Right cardiac atrium (tissue), 5 donors: ENCODE data around the gene LCTL. TPM values are rescaled to one million over a fixed set of nuclear protein-coding genes. Genes with fewer than 3 reads are reported as not detected.
"Not testable (repeated sequence)": the region's sequence is repeated elsewhere in the genome, so short reads cannot be mapped to it uniquely, and the experiment has no call there.

Source experiments
- ATAC-seq, 2 donors: fragments of 200-7000 bp; cut with Tn5 transposase; one replicate each; pipeline versions ENCODE4 v1.8.0 to v1.9.1; 2020; ENCODE audit warnings: moderate library complexity in 2 of 2, mild to moderate bottlenecking in 1 of 2
- DNase-seq, 3 donors: peaks; one replicate each; pipeline ENCODE4 v3.0.0-alpha.2; 2020
- H3K27ac ChIP-seq: one replicate; pipeline ENCODE4 v1.5.1; 2013; ENCODE audit warnings: mild to moderate bottlenecking, low read length, control low read depth, moderate library complexity
- H3K27me3 ChIP-seq: one replicate; pipeline ENCODE4 v1.6.1; 2013; ENCODE audit not compliant: control insufficient read depth, insufficient read depth
- H3K4me1 ChIP-seq: one replicate; pipeline ENCODE4 v1.6.1; 2013; ENCODE audit warnings: low read length; ENCODE audit not compliant: control insufficient read depth, insufficient read depth
- H3K4me3 ChIP-seq: one replicate; pipeline ENCODE4 v1.5.1; 2013; ENCODE audit warnings: low read length, control low read depth
- H3K9me3 ChIP-seq: one replicate; pipeline ENCODE4 v1.6.1; 2013; ENCODE audit warnings: low read length; ENCODE audit not compliant: control insufficient read depth
- WGBS: extraction: QIAGEN DNeasy Blood & Tissue Kit; methylation state at CpG from one replicate; pipeline ENCODE4 v1.1.7; 2013; 5-methylcytosine and 5-hydroxymethylcytosine counted together
- intact Hi-C, 4 donors: fragments of 100-400 bp; cut with DNase I; formaldehyde crosslinking; loops; one replicate each; pipeline versions ENCODE4 v1.11.0 to v1.14.0; 2022 to 2023
- polyA plus RNA-seq: library from polyadenylated mRNA; stranded (reverse); fragments of 200-250 nt; gene quantifications from one replicate; pipeline ENCODE4 v1.2.3, GENCODE V29; 2013
- total RNA-seq, 4 donors: library from RNA; stranded (reverse); fragmentation: NEBNext Ultra II Directional; extraction: Animal tissue kit (Norgen Biotek cat#: 25700); gene quantifications; one replicate each; pipeline ENCODE4 v1.2.1, GENCODE V29; 2021
- donor health status: healthy with polysubstance abuse.
- donor health status: DM: no; HTN: yes; CAD: no.
- donor health status: DM: no; HTN: no; CAD: no.
- donor health status: DM: no; HTN: yes; CAD: no; lungs with severe emphysema.
- donor health status: DM: yes; HTN: yes; CAD: no.

The LCTL gene
- total and polyA plus RNA-seq, 5 donors, result not detected

GRCh38 chr15:66508293-66508883 lies 57.4 kb downstream of the LCTL start:
- WGBS, result 84% methylated on average over 3 of the region's 3 CpGs
- no peak overlapping the region for H3K4me3 ChIP-seq
- no peak for ATAC-seq

GRCh38 chr15:66505818-66506217 lies 60.0 kb downstream of the LCTL start:
- peak overlapping the region; percentile 75 for H3K4me3 ChIP-seq
- no peaks in the 10 kb centered on the region for H3K27me3 ChIP-seq
- ATAC-seq (no peak), DNase-seq (no peak)
- H3K27ac ChIP-seq, result no peak overlapping the region
- H3K9me3 ChIP-seq, result no peaks in the 10 kb centered on the region
- no peaks in the 10 kb centered on the region for H3K4me1 ChIP-seq
- WGBS, result 32% methylated on average over 4 of the region's 4 CpGs
- intact Hi-C loops, result loop anchor here in 1 of 4 donors (2.0 kb wide), 1 partner anchor 119 kb away; the partner anchor contains the start of gene MAP2K1

More at GRCh38 chr15:66508293-66508883, 57.4 kb downstream of the LCTL start:
- H3K9me3 ChIP-seq, result no peaks in the 10 kb centered on the region
- intact Hi-C loops, result no loop called here
- H3K4me1 ChIP-seq, result no peaks in the 10 kb centered on the region
- no peak for DNase-seq
- no peaks in the 10 kb centered on the region for H3K27me3 ChIP-seq
- H3K27ac ChIP-seq, result no peak overlapping the region

GRCh38 chr15:66505430-66505811 lies 60.4 kb downstream of the LCTL start:
- no peaks in the 10 kb centered on the region for H3K4me1 ChIP-seq
- no peaks in the 10 kb centered on the region for H3K27me3 ChIP-seq
- peak overlapping the region; percentile 75 for H3K4me3 ChIP-seq
- DNase-seq (no peak), ATAC-seq (no peak)
- peak overlapping the region; percentile 94 for H3K27ac ChIP-seq
- no peaks in the 10 kb centered on the region for H3K9me3 ChIP-seq
- WGBS, result 0% methylated on average over 13 of the region's 13 CpGs
- intact Hi-C loops, result loop anchor here in 1 of 4 donors (2.0 kb wide), 1 partner anchor 119 kb away; the partner anchor contains the start of gene MAP2K1

- under 1% methylated on average over 46 of the region's 46 CpGs for WGBS
- Histone ChIP-seq H3K4me3 (peak within 1 kb of the TSS; percentile 75), H3K27me3 (no peaks in the 10 kb centered on the region), H3K4me1 (no peaks in the 10 kb centered on the region), H3K27ac (peak within 1 kb of the TSS; percentile 94), H3K9me3 (no peaks in the 10 kb centered on the region)
- peak; percentile 96 for ATAC-seq
- peak; percentile 88 to 92 (median 92) for DNase-seq
- intact Hi-C loops, result loop anchor here in 1 of 4 donors (2.0 kb wide), 1 partner anchor 118 kb away; the partner anchor contains the start of gene MAP2K1
These were observed 61.0 kb downstream of the LCTL start, which contains the start of the genes RPL4 and ZWILCH for GRCh38 chr15:66504563-66505429. Gene RPL4, minus strand, starts transcription at chr15:66504855. Its CDS starts 65 bp downstream, at chr15:66504790. Gene ZWILCH, plus strand, starts transcription at chr15:66505326. Its CDS starts 13 bp downstream, at chr15:66505339.

DNA sequence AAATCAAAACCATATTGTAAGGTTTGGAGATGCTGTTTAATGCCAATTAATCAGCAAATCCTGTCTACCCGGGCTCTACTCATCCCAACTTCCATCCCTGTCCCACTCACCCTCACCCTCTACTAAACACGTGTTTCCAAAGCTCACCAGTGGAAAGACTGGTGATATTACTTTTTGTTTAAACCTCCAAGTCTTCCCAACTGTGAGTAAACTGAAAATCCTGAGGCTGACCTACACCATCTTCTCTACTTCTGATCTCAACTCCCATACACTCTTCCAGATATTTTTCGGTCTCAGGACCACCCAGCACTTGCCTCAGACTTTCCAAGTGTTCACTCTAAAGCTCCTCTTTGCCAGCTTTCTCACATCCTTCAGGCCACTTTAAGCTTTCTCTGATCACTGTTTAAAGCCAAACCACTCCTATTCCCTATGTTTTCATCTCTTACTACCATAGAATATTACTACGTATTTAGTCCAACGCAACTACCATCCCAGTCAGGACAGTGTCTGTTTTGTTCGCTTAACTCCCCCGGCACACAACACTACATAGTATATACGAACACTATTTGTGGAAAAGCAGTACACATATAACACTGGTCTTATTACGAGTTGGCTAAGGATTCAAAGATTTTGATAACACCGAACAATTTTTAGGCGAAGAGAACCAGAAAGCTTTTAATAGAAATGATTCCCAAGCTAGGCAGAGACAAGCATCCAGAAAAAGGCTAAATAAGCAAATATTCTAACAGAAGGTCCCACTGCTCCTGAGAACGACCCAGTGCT lies 61.8 kb downstream of the LCTL start:
- no peak for DNase-seq
- peak overlapping the region; percentile 94 for H3K27ac ChIP-seq
- intact Hi-C loops, result loop anchor here in 1 of 4 donors (2.0 kb wide), 1 partner anchor 117 kb away; the partner anchor contains the start of gene MAP2K1
- H3K9me3 ChIP-seq, result no peaks in the 10 kb centered on the region
- under 1% methylated on average over 12 of the region's 12 CpGs for WGBS
- H3K4me1 ChIP-seq, result no peaks in the 10 kb centered on the region
- peak overlapping the region; percentile 75 for H3K4me3 ChIP-seq
- H3K27me3 ChIP-seq, result no peaks in the 10 kb centered on the region
- ATAC-seq, result peak in 1 of 2 donors; percentile 1

GRCh38 chr15:66503041-66503648 lies 62.7 kb downstream of the LCTL start:
- ATAC-seq, H3K27ac ChIP-seq: not testable (repeated sequence)

GRCh38 chr15:66502491-66502890 lies 63.3 kb downstream of the LCTL start:
- 77% methylated on average over 10 of the region's 10 CpGs for WGBS
- Histone ChIP-seq H3K4me1 (no peaks in the 10 kb centered on the region), H3K9me3 (no peaks in the 10 kb centered on the region), H3K27me3 (no peaks in the 10 kb centered on the region), H3K27ac (no peak overlapping the region), H3K4me3 (no peak overlapping the region)
- intact Hi-C loops, result no loop called here
- DNase-seq, result no peak
- ATAC-seq, result no peak

More at GRCh38 chr15:66503041-66503648, 62.7 kb downstream of the LCTL start:
- H3K9me3 ChIP-seq, H3K27me3 ChIP-seq, H3K4me1 ChIP-seq, intact Hi-C loops, DNase-seq: not testable (repeated sequence)
- H3K4me3 ChIP-seq, result peak overlapping the region; percentile 75
- WGBS, result 49% methylated on average over 13 of the region's 13 CpGs

DNA sequence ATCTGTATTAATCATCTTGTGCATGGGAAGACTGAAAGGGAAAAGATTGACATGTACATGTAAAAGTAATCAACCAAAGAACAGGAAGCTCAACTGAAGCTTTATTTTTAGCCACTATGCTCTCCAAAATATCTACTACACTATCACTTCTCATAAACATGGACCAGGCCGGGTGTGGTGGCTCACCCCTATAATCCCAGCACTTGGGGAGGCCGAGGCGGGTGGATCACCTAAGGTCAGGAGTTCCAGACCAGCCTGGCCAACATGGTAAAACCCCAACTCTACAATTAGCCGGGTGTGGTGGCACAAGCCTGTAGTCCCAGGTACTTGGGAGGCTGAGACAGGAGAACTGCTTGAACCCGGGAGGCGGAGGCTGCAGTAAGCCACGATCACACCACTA lies 65.5 kb downstream of the LCTL start:
- H3K4me1 ChIP-seq, ATAC-seq, intact Hi-C loops: not testable (repeated sequence)

DNA sequence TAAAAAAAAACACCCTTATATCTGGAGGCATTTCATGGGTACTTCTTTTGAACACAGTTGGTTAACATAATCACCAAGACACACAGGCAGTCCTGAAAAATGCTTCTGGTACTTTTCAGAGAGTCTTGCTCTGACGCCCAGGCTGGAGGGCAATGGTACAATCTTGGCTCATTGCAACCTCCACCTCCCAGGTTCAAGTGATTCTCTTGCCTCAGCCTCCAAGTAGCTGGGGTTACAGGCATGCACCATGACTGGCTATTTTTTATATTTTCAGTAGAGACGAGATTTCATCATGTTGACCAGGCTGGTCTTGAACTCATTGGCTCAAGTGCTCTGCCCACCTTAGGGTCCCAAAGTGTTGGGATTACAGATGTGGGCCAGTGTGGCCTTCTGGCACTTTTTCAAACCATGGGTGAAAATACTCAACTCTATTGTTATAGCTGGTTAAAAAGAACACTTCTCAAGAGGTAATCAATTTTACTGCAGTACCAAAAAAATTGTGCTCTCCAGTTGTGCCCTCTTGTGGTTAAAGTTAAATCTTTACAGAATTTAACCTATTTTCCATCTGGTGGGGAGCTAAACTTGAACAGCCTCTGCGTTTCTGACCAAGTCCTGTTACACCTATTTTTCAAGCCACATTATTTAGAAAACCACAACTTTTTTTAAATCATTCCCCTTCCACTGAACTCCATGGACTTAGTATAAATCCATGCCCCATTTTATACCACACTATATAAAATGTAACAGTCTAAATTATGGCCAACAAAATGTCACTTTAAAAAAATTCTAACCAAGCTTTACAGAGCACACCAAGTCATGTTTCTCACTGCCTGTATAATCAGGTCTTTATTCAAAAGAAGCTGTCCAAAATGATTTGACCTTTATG lies 67.1 kb downstream of the LCTL start:
- DNase-seq (no peak), ATAC-seq (no peak)
- no peaks in the 10 kb centered on the region for H3K27me3 ChIP-seq
- H3K27ac ChIP-seq, result no peak overlapping the region
- intact Hi-C loops, result loop anchor here in 2 of 4 donors (10.0 kb wide), 2 partner anchors 104 to 114 kb away; partner anchors contain the start of gene MAP2K1 (in 1 of the 2)
- no peak overlapping the region for H3K4me3 ChIP-seq
- H3K4me1 ChIP-seq, result peaks cover 3% of the 10 kb centered on the region
- WGBS, result 46% methylated on average over 3 of the region's 3 CpGs
- no peaks in the 10 kb centered on the region for H3K9me3 ChIP-seq

More for the DNA sequence above, 65.5 kb downstream of the LCTL start:
- H3K9me3 ChIP-seq, DNase-seq, H3K27ac ChIP-seq, H3K27me3 ChIP-seq, H3K4me3 ChIP-seq: not testable (repeated sequence)
- WGBS, result 81% methylated on average over 7 of the region's 7 CpGs
